HepG2 (cell line): Measurements from ENCODE around the gene GABRR2. TPM values are rescaled to one million over a fixed set of nuclear protein-coding genes. Genes with fewer than 3 reads are reported as not detected.

ENCODE experiments used
- ATAC-seq: fragments of 200-7000 bp; cut with Tn5 transposase; 3 replicates; pipeline ENCODE4 v1.9.1; 2020; ENCODE audit warnings: mild to moderate bottlenecking, moderate library complexity
- BruUV-seq: library from RNA; stranded (reverse); fragments of 400-500 nt; replicated peaks from 2 replicates; lab custom pipeline; 2021; lab: Mats Ljungman, UMichigan
- CTCF ChIA-PET: fragments of 300-600 bp; formaldehyde crosslinking; extraction: SDS; loops from one replicate; lab custom pipeline; 2021; ENCODE audit warnings: low total read pairs, inconsistent platforms, low intra/inter-chr PET ratio; lab: Yijun Ruan, JAX
- POLR2A ChIA-PET: fragments of 350-600 bp; sonication (Branson Sonifier 250); formaldehyde crosslinking; loops from one replicate; lab custom pipeline; 2020; ENCODE audit warnings: antibody characterized with exemption, inconsistent platforms; lab: Yijun Ruan, JAX
- DNase-seq: peaks from one replicate; pipeline ENCODE4 v3.0.0-alpha.2; 2015; ENCODE audit warnings: low spot score
- FAIRE-seq: peaks from 3 replicates; lab custom pipeline; 2011; peaks lifted over from hg19 to GRCh38; lab: Jason Lieb, UNC
- H2AFZ ChIP-seq: one replicate; pipeline ENCODE4 v1.6.1; 2011; ENCODE audit warnings: low read length, inconsistent platforms
- H3K27ac ChIP-seq: fragments of 300-600 bp; 3 replicates; pipeline ENCODE4 v1.8.0; 2011; ENCODE audit warnings: mixed run types, mild to moderate bottlenecking, mixed read lengths, low read length, inconsistent platforms; ENCODE audit not compliant: insufficient read depth; ENCODE audit errors: extremely low read length
- H3K27me3 ChIP-seq, 2 experiments: fragments of 200-600 bp in 1 of 2; 2 replicates in 1 of 2; 3 replicates in 1 of 2; pipeline versions ENCODE4 v1.6.0 to v1.8.0; 2011; ENCODE audit warnings: low read length in 2 of 2, mild to moderate bottlenecking in 2 of 2, moderate library complexity in 2 of 2, inconsistent platforms in 1 of 2; ENCODE audit not compliant: insufficient read depth in 2 of 2, control insufficient read depth in 1 of 2
- H3K36me3 ChIP-seq, 2 experiments: fragments of 200-600 bp in 1 of 2; replicated peaks in 1 of 2; 2 replicates in 1 of 2; 3 replicates in 1 of 2; pipeline versions ENCODE4 v1.5.1 to v1.8.0; 2011; ENCODE audit warnings: low read length in 2 of 2, inconsistent platforms in 1 of 2; ENCODE audit not compliant: insufficient read depth in 2 of 2, control insufficient read depth in 1 of 2
- H3K4me1 ChIP-seq: 2 replicates; pipeline ENCODE4 v1.5.1; 2012; ENCODE audit warnings: low read length, inconsistent platforms; ENCODE audit not compliant: insufficient read depth
- H3K4me2 ChIP-seq: 2 replicates; pipeline ENCODE4 v1.6.0; 2011; ENCODE audit warnings: low read depth, low read length, inconsistent platforms
- H3K4me3 ChIP-seq, 3 experiments: fragments of 200-600 bp in 1 of 3; sonication (generic), shearing (Covaris generic) in 1 of 3; replicated peaks in 1 of 3; 2 replicates each; pipeline ENCODE4 v1.5.1; 2011 to 2016; ENCODE audit warnings: low read length in 3 of 3, inconsistent platforms in 2 of 3, low read depth in 2 of 3, mild to moderate bottlenecking in 2 of 3, control low read depth in 1 of 3, mixed read lengths in 1 of 3; ENCODE audit not compliant: insufficient read depth in 1 of 3
- H3K79me2 ChIP-seq: one replicate; pipeline ENCODE4 v1.6.1; 2011; ENCODE audit warnings: low read length, inconsistent platforms; ENCODE audit not compliant: insufficient read depth
- H3K9ac ChIP-seq: 2 replicates; pipeline ENCODE4 v1.6.0; 2011; ENCODE audit warnings: mild to moderate bottlenecking, low read depth, low read length, inconsistent platforms; ENCODE audit not compliant: insufficient read depth
- H3K9me3 ChIP-seq: 2 replicates; pipeline ENCODE4 v1.5.1; 2012; ENCODE audit warnings: mild to moderate bottlenecking, low read length
- H4K20me1 ChIP-seq: 2 replicates; pipeline ENCODE4 v1.6.0; 2011; ENCODE audit warnings: inconsistent platforms, mild to moderate bottlenecking, low read length, moderate library complexity; ENCODE audit not compliant: insufficient read depth
- HOMEZ ChIP-seq: IDR thresholded peaks from 2 replicates; pipeline ENCODE4 v1.6.1; 2016; ENCODE audit warnings: low read depth
- RFX5 ChIP-seq: IDR thresholded peaks from 2 replicates; pipeline ENCODE4 v1.6.1; 2011; ENCODE audit warnings: low read depth, low read length, improper control_type of control experiment
- SIX1 ChIP-seq: sonication (generic); formaldehyde crosslinking; IDR thresholded peaks from 2 replicates; pipeline ENCODE4 v1.4.0; 2020; ENCODE audit warnings: missing genetic modification reagents, borderline replicate concordance
- SOX6 ChIP-seq, 2 experiments: fragments of 450-650 bp in 1 of 2; sonication (generic) in 1 of 2; formaldehyde crosslinking in 1 of 2; IDR thresholded peaks; 2 replicates each; pipeline versions ENCODE4 v1.4.0 to v1.6.1; 2017 to 2020; ENCODE audit warnings: antibody characterized with exemption in 1 of 2, mild to moderate bottlenecking in 1 of 2, missing genetic modification reagents in 1 of 2
- SYNCRIP ChIP-seq: fragments of 200-400 bp; formaldehyde crosslinking; IDR thresholded peaks from 2 replicates; pipeline ENCODE4 v1.6.1; 2018; ENCODE audit warnings: mild to moderate bottlenecking, low read depth, low read length; ENCODE audit not compliant: insufficient read depth
- TBX2 ChIP-seq: sonication (generic); formaldehyde crosslinking; IDR thresholded peaks from 2 replicates; pipeline ENCODE4 v1.5.0; 2020; ENCODE audit warnings: missing genetic modification reagents, mild to moderate bottlenecking, borderline replicate concordance
- YY1 ChIP-seq: IDR thresholded peaks from 2 replicates; pipeline ENCODE4 v1.6.1; 2011; ENCODE audit warnings: low read length, low read depth, moderate library complexity, mild to moderate bottlenecking; ENCODE audit not compliant: insufficient read depth, insufficient replicate concordance
- ZNF12 ChIP-seq: sonication (generic); formaldehyde crosslinking; IDR thresholded peaks from 2 replicates; pipeline ENCODE4 v1.5.0; 2020; ENCODE audit warnings: missing genetic modification reagents
- ZNF235 ChIP-seq: sonication (generic); formaldehyde crosslinking; IDR thresholded peaks from 2 replicates; pipeline ENCODE4 v1.8.1; 2023; ENCODE audit warnings: mild to moderate bottlenecking, missing genetic modification reagents, borderline replicate concordance
- ZNF280B ChIP-seq: sonication (generic); formaldehyde crosslinking; IDR thresholded peaks from 2 replicates; pipeline ENCODE4 v1.5.0; 2020; ENCODE audit warnings: missing genetic modification reagents, mild to moderate bottlenecking, borderline replicate concordance
- ZNF354B ChIP-seq: sonication (generic); formaldehyde crosslinking; IDR thresholded peaks from 2 replicates; pipeline ENCODE4 v1.8.0; 2022; ENCODE audit warnings: mild to moderate bottlenecking, missing genetic modification reagents
- ZNF556 ChIP-seq: sonication (generic); formaldehyde crosslinking; IDR thresholded peaks from 2 replicates; pipeline ENCODE4 v1.4.0; 2020; ENCODE audit warnings: mild to moderate bottlenecking, missing genetic modification reagents, borderline replicate concordance
- ZNF768 ChIP-seq: sonication (generic); formaldehyde crosslinking; IDR thresholded peaks from 2 replicates; pipeline ENCODE4 v1.4.0; 2020; ENCODE audit warnings: missing genetic modification reagents
- ZNF83 ChIP-seq: sonication (generic); formaldehyde crosslinking; IDR thresholded peaks from 2 replicates; pipeline ENCODE4 v1.4.0; 2020; ENCODE audit warnings: missing genetic modification reagents, mild to moderate bottlenecking, borderline replicate concordance
- ZNF883 ChIP-seq: sonication (generic); formaldehyde crosslinking; IDR thresholded peaks from 2 replicates; pipeline ENCODE4 v1.5.1; 2020; ENCODE audit warnings: mild to moderate bottlenecking, missing genetic modification reagents; ENCODE audit errors: not compliant biosample characterization
- WGBS: methylation state at CpG from one replicate; pipeline ENCODE4 v1.1.6; 2017; ENCODE audit warnings: low lambda C conversion rate; 5-methylcytosine and 5-hydroxymethylcytosine counted together
- in situ Hi-C: cut with HindIII; loops from 2 replicates; pipeline ENCODE4 v1.10.0; 2017; ENCODE audit warnings: low pct_unique_long_range_greater_than_20kb; ENCODE audit not compliant: extremely low pct_ligation_motif_present
- intact Hi-C: fragments of 100-400 bp; cut with micrococcal nuclease; formaldehyde crosslinking; loops from one replicate; pipeline ENCODE4 v1.10.0; 2022; ENCODE audit not compliant: unreplicated experiment
- polyA plus RNA-seq, 8 experiments: library from polyadenylated mRNA; depleted of rRNA in 3 of 8; stranded (reverse) in 7 of 8; unstranded in 1 of 8; fragments of >200 nt; fragmentation: Illumina TruSeq in 4 of 8; extraction: Trizol in 4 of 8; gene quantifications; 2 replicates each; pipeline versions ENCODE4 v1.2.1 to v1.2.3, GENCODE V29; 2011 to 2016; ENCODE audit warnings: low read depth in 4 of 8, missing spikeins in 1 of 8, mixed read lengths in 1 of 8; ENCODE audit not compliant: insufficient read depth in 1 of 8
- total RNA-seq, 5 experiments: library from RNA; depleted of rRNA; stranded (reverse); fragments of >200 nt; fragmentation: Illumina TruSeq; extraction: Trizol; gene quantifications; 2 replicates each; pipeline ENCODE4 v1.2.3, GENCODE V29; 2016; ENCODE audit warnings: low read depth in 1 of 5

GABRR2 gene
- total and polyA plus RNA-seq, 2 of the 13 experiments (the other 11 are each of a cell fraction or from before 2014, with no cell fraction given), result 0.13 TPM; not detected in 1

GRCh38 chr6:89286516-89286915 lies 28.6 kb downstream of the GABRR2 start:
- H4K20me1 ChIP-seq, result no peaks in the 10 kb centered on the region
- TF ChIP-seq ZNF883 (CRISPR knock-in tag) (no peak), YY1 (no peak), ZNF354B (CRISPR knock-in tag) (no peak), ZNF556 (CRISPR knock-in tag) (no peak), SIX1 (no peak), RFX5 (no peak)
- TF ChIP-seq, all 625 proteins: peak for 0
- Histone ChIP-seq H3K27me3 (peaks cover 3 to 27% of the 10 kb centered on the region in 2 experiments; a peak in 4 of 5 replicates), H3K4me2 (no peak overlapping the region), H3K9ac (no peak overlapping the region), H3K27ac (no peak overlapping the region), H3K9me3 (no peaks in the 10 kb centered on the region), H2AFZ (no peak overlapping the region), H3K4me3 (no peak overlapping the region), H3K79me2 (no peaks in the 10 kb centered on the region), H3K4me1 (no peaks in the 10 kb centered on the region), H3K36me3 (no peaks in the 10 kb centered on the region)
- ATAC-seq (no peak), FAIRE-seq (no peak), DNase-seq (no peak)
- in situ Hi-C loops (no loop called here), intact Hi-C loops (no loop called here)
- WGBS, result 14% methylated on average over 6 of the region's 6 CpGs
- ChIA-PET CTCF (no interaction called here), POLR2A (no interaction called here)
- BruUV-seq, result no TSS peak

GRCh38 chr6:89284963-89285735 lies 29.9 kb downstream of the GABRR2 start:
- FAIRE-seq (no peak), DNase-seq (no peak), ATAC-seq (no peak)
- intact Hi-C loops, result no loop called here
- H3K4me3 ChIP-seq, result no peak overlapping the region
- no TSS peak for BruUV-seq
- no peaks in the 10 kb centered on the region for H3K79me2 ChIP-seq
- H3K9ac ChIP-seq, result no peak overlapping the region
- ChIA-PET POLR2A (no interaction called here), CTCF (no interaction called here)
- 65% methylated on average over 13 of the region's 15 CpGs for WGBS
- no peak overlapping the region for H3K27ac ChIP-seq
- no peaks in the 10 kb centered on the region for H3K9me3 ChIP-seq
- H3K4me2 ChIP-seq, result no peak overlapping the region
- in situ Hi-C loops, result no loop called here
- no peak overlapping the region for H2AFZ ChIP-seq
- no peaks in the 10 kb centered on the region for H3K36me3 ChIP-seq
- H3K4me1 ChIP-seq, result no peaks in the 10 kb centered on the region
- H4K20me1 ChIP-seq, result no peaks in the 10 kb centered on the region
- H3K27me3 ChIP-seq, result peaks cover 3 to 26% of the 10 kb centered on the region in 2 experiments; a peak in 4 of 5 replicates
- TF ChIP-seq TBX2 (CRISPR knock-in tag) (no peak), ZNF768 (no peak), SYNCRIP (no peak), ZNF280B (CRISPR knock-in tag) (no peak), ZNF235 (CRISPR knock-in tag) (no peak), HOMEZ (CRISPR knock-in tag) (no peak), SOX6 (IDR thresholded peaks at IDR 0.05) (no peak), SOX6 (CRISPR knock-in tag; IDR thresholded peaks at IDR 0.05) (no peak), ZNF12 (CRISPR knock-in tag) (no peak), ZNF83 (CRISPR knock-in tag) (no peak)
